Ovary (tissue), 9 donors: ENCODE results near the gene EHBP1. TPM values are rescaled to one million over a fixed set of nuclear protein-coding genes. Genes with fewer than 3 reads are reported as not detected.

Experiments
- DNase-seq, 5 donors: peaks; one replicate each; pipeline ENCODE4 v3.0.0-alpha.2; 2019 to 2020
- H3K27ac ChIP-seq, 2 donors: fragments of 200-600 bp; one replicate each; pipeline versions ENCODE4 v1.5.1 to v1.8.0; 2019 to 2022
- H3K27me3 ChIP-seq: fragments of 200-600 bp; one replicate; pipeline ENCODE4 v1.8.0; 2022
- H3K36me3 ChIP-seq: fragments of 200-600 bp; sonication (generic); one replicate; pipeline ENCODE4 v1.5.1; 2019
- H3K4me1 ChIP-seq: one replicate; pipeline ENCODE4 v1.8.1; 2013; ENCODE audit warnings: mild to moderate bottlenecking, moderate library complexity; ENCODE audit not compliant: insufficient read depth
- H3K4me3 ChIP-seq: fragments of 200-600 bp; sonication (generic); one replicate; pipeline ENCODE4 v1.5.1; 2017
- H3K9me3 ChIP-seq, 2 donors: fragments of 200-600 bp in 1 of 2; sonication (generic) in 1 of 2; one replicate each; pipeline versions ENCODE4 v1.5.1 to v1.8.1; 2013 to 2019; ENCODE audit warnings: mild to moderate bottlenecking in 1 of 2, moderate library complexity in 1 of 2
- CTCF ChIP-seq, 3 donors: fragments of 450-650 bp in 2 of 3; fragments of 200-600 bp in 1 of 3; IDR thresholded peaks; one replicate each; pipeline versions ENCODE4 v1.5.1 to v1.8.0; 2016 to 2022; ENCODE audit warnings: antibody characterized with exemption in 3 of 3, mild to moderate bottlenecking in 1 of 3
- EP300 ChIP-seq: sonication (generic); formaldehyde crosslinking; IDR thresholded peaks from one replicate; pipeline ENCODE4 v1.6.1; 2017; ENCODE audit warnings: antibody characterized with exemption
- POLR2A ChIP-seq: fragments of 450-650 bp; IDR thresholded peaks from one replicate; pipeline ENCODE4 v1.6.1; 2017; ENCODE audit warnings: antibody characterized with exemption, mild to moderate bottlenecking, moderate library complexity
- WGBS, 3 donors: extraction: QIAGEN DNeasy Blood & Tissue Kit in 1 of 3; methylation state at CpG; one replicate each; pipeline versions ENCODE4 v1.1.5 to v1.1.7; 2013 to 2017; 5-methylcytosine and 5-hydroxymethylcytosine counted together
- intact Hi-C, 4 donors: fragments of 100-400 bp; cut with DNase I; formaldehyde crosslinking; loops; one replicate each; pipeline versions ENCODE4 v1.11.0 to v1.15.1; 2022 to 2023
- polyA plus RNA-seq, 2 donors: library from polyadenylated mRNA; stranded (reverse); fragments of 200-250 nt in 1 of 2; fragments of 350-450 nt in 1 of 2; fragmentation: Illumina TruSeq in 1 of 2; extraction: RNeasy Lipid Tissue Mini Kit (QIAGEN cat#74804) in 1 of 2; gene quantifications; one replicate each; pipeline ENCODE4 v1.2.3, GENCODE V29; 2013 to 2014
- total RNA-seq, 7 donors: library from RNA; depleted of rRNA in 2 of 7; stranded (reverse); fragments of >200 nt in 2 of 7; fragmentation: NEBNext Ultra II Directional in 3 of 7; extraction: Animal tissue kit (Norgen Biotek cat#: 25700) in 3 of 7; gene quantifications; one replicate each; pipeline versions ENCODE4 v1.1.0 to v1.2.4, GENCODE V29; 2016 to 2023
- donor health status: DM: no; HTN: no; CAD: no; lungs with moderate emphysema.
- donor health status: DM: no; HTN: no; CAD: no.
- donor health status: Bipolar disorder and iron deficiency.
- donor health status: DM: yes; HTN: yes; CAD: no.
- donor health status: DM: no; HTN: no; CAD: no.
- donor health status: DM: yes; HTN: yes; CAD: no.

The EHBP1 gene
- total and polyA plus RNA-seq, 9 donors = 56.3 to 185 (median 117) TPM

- WGBS, 3 donors = 72 to 84% (median 75%) methylated on average over 2 of the region's 2 CpGs
- H3K36me3 ChIP-seq = no peaks in the 10 kb centered on the region
- H3K9me3 ChIP-seq = no peaks in the 10 kb centered on the region
- TF ChIP-seq POLR2A = no peak
- TF ChIP-seq CTCF (IDR thresholded peaks at IDR 0.05) = no peak
- TF ChIP-seq EP300 = no peak
- DNase-seq = no peak
- H3K27me3 ChIP-seq = no peaks in the 10 kb centered on the region
- intact Hi-C loops = no loop called here
- H3K27ac ChIP-seq = peak overlapping the region in 1 of 2 donors; percentile 20
- H3K4me3 ChIP-seq = no peak overlapping the region
- peaks cover 11% of the 10 kb centered on the region for H3K4me1 ChIP-seq
These were observed 33.7 kb downstream of the EHBP1 start for GRCh38 chr2:62738981-62739936.

GRCh38 chr2:62740221-62740620, 34.7 kb downstream of the EHBP1 start:
- H3K4me3 ChIP-seq = no peak overlapping the region
- WGBS, 3 donors = 5 to 19% (median 14%) methylated on average over 1 of the region's 1 CpG
- H3K27me3 ChIP-seq = no peaks in the 10 kb centered on the region
- peaks cover 10% of the 10 kb centered on the region for H3K4me1 ChIP-seq
- TF ChIP-seq EP300 = no peak
- TF ChIP-seq POLR2A = no peak
- TF ChIP-seq CTCF (IDR thresholded peaks at IDR 0.05) = no peak
- intact Hi-C loops = no loop called here
- DNase-seq = no peak
- H3K27ac ChIP-seq = no peak overlapping the region
- no peaks in the 10 kb centered on the region for H3K9me3 ChIP-seq
- no peaks in the 10 kb centered on the region for H3K36me3 ChIP-seq

GRCh38 chr2:62741127-62741526, 35.6 kb downstream of the EHBP1 start:
- intact Hi-C loops = no loop called here
- H3K4me1 ChIP-seq = peaks cover 12% of the 10 kb centered on the region
- H3K36me3 ChIP-seq = no peaks in the 10 kb centered on the region
- 93 to 95% (median 94%) methylated on average over 3 of the region's 3 CpGs for WGBS, 3 donors
- H3K27me3 ChIP-seq = no peaks in the 10 kb centered on the region
- DNase-seq = no peak
- no peak overlapping the region for H3K27ac ChIP-seq
- no peak overlapping the region for H3K4me3 ChIP-seq
- TF ChIP-seq CTCF (IDR thresholded peaks at IDR 0.05) (no peak), EP300 (no peak), POLR2A (no peak)
- H3K9me3 ChIP-seq = no peaks in the 10 kb centered on the region

GRCh38 chr2:62741954-62742722, 36.6 kb downstream of the EHBP1 start:
- H3K36me3 ChIP-seq = no peaks in the 10 kb centered on the region
- H3K4me1 ChIP-seq = peaks cover 12% of the 10 kb centered on the region
- no peak overlapping the region for H3K27ac ChIP-seq
- no peaks in the 10 kb centered on the region for H3K27me3 ChIP-seq
- no peak for DNase-seq
- TF ChIP-seq CTCF (IDR thresholded peaks at IDR 0.05) = no peak
- TF ChIP-seq EP300 = no peak
- no peak for TF ChIP-seq POLR2A
- 72 to 89% (median 83%) methylated on average over 1 of the region's 1 CpG for WGBS, 3 donors
- no peaks in the 10 kb centered on the region for H3K9me3 ChIP-seq
- H3K4me3 ChIP-seq = no peak overlapping the region
- intact Hi-C loops = no loop called here
